HEK293 (cell line): ENCODE data around the gene SAMHD1.

Experiments
- CTCF ChIA-PET: fragments of 350-600 bp; formaldehyde crosslinking; extraction: SDS; loops from one replicate; lab custom pipeline; 2021; ENCODE audit warnings: antibody characterized with exemption; lab: Yijun Ruan, JAX
- POLR2A ChIA-PET: fragments of 300-600 bp; formaldehyde crosslinking; extraction: SDS; loops from one replicate; lab custom pipeline; 2020; ENCODE audit warnings: antibody characterized with exemption, inconsistent platforms; lab: Yijun Ruan, JAX
- H3K27ac ChIP-seq: fragments of 200-500 bp; sonication (Bioruptor generic); 2 replicates; pipeline ENCODE4 v1.5.1; 2014; ENCODE audit warnings: low read depth, low read length, control low read depth, inconsistent platforms; ENCODE audit errors: extremely low read depth
- H3K36me3 ChIP-seq, 2 experiments: fragments of 200-500 bp in 1 of 2; sonication (Bioruptor generic) in 1 of 2; 1 replicate in 1 of 2; 2 replicates in 1 of 2; pipeline ENCODE4 v1.5.1; 2014 to 2017; ENCODE audit warnings: inconsistent platforms in 2 of 2, low read length in 2 of 2; ENCODE audit not compliant: control insufficient read depth in 2 of 2, insufficient read depth in 1 of 2
- H3K4me1 ChIP-seq: fragments of 200-500 bp; sonication (Bioruptor generic); 2 replicates; pipeline ENCODE4 v1.5.1; 2014; ENCODE audit warnings: mild to moderate bottlenecking, low read length, inconsistent platforms; ENCODE audit not compliant: control insufficient read depth, insufficient read depth
- H3K4me3 ChIP-seq: 2 replicates; pipeline ENCODE4 v1.5.1; 2011; ENCODE audit warnings: low read depth, mild to moderate bottlenecking, control low read depth, low read length, moderate library complexity
- H3K9me3 ChIP-seq: fragments of 200-500 bp; sonication (Bioruptor generic); 2 replicates; pipeline ENCODE4 v1.5.1; 2014; ENCODE audit warnings: low read depth, low read length, inconsistent platforms; ENCODE audit not compliant: control insufficient read depth, insufficient read depth
- AEBP2 ChIP-seq: fragments of 450-650 bp; formaldehyde crosslinking; IDR thresholded peaks from 2 replicates; pipeline ENCODE4 v1.5.1; 2016; ENCODE audit warnings: missing biosample characterization, missing genetic modification characterization, borderline replicate concordance
- BCL11B ChIP-seq: fragments of 450-650 bp; formaldehyde crosslinking; IDR thresholded peaks from 2 replicates; pipeline ENCODE4 v1.5.1; 2016; ENCODE audit warnings: low read depth, missing biosample characterization, missing genetic modification characterization
- CTCF ChIP-seq: fragments of 450-650 bp; formaldehyde crosslinking; IDR thresholded peaks from 2 replicates; pipeline ENCODE4 v1.5.1; 2016; ENCODE audit warnings: missing biosample characterization, missing genetic modification characterization
- GFI1B ChIP-seq: fragments of 450-650 bp; formaldehyde crosslinking; IDR thresholded peaks from 2 replicates; pipeline ENCODE4 v1.5.1; 2016; ENCODE audit warnings: missing biosample characterization, missing genetic modification characterization
- PBX3 ChIP-seq: sonication (generic); formaldehyde crosslinking; IDR thresholded peaks from 2 replicates; pipeline ENCODE4 v1.8.1; 2022; ENCODE audit warnings: mild to moderate bottlenecking, moderate library complexity, missing genetic modification reagents
- PRDM4 ChIP-seq: fragments of 450-650 bp; formaldehyde crosslinking; IDR thresholded peaks from 2 replicates; pipeline ENCODE4 v1.5.1; 2017; ENCODE audit warnings: missing biosample characterization, missing genetic modification characterization
- SCRT1 ChIP-seq: fragments of 450-650 bp; formaldehyde crosslinking; IDR thresholded peaks from 2 replicates; pipeline ENCODE4 v1.5.1; 2016; ENCODE audit warnings: missing biosample characterization, missing genetic modification characterization, borderline replicate concordance
- SETDB1 ChIP-seq: IDR thresholded peaks from one replicate; pipeline ENCODE4 v1.6.1; 2017; ENCODE audit warnings: mild to moderate bottlenecking, low read length, moderate library complexity, mixed read lengths; ENCODE audit not compliant: insufficient read length
- SP7 ChIP-seq: fragments of 450-650 bp; formaldehyde crosslinking; IDR thresholded peaks from 2 replicates; pipeline ENCODE4 v1.5.1; 2016; ENCODE audit warnings: missing biosample characterization, missing genetic modification characterization
- ZBTB20 ChIP-seq: fragments of 450-650 bp; formaldehyde crosslinking; IDR thresholded peaks from 2 replicates; pipeline ENCODE4 v1.5.1; 2016; ENCODE audit warnings: missing biosample characterization, missing genetic modification characterization
- ZNF140 ChIP-seq: fragments of 450-650 bp; formaldehyde crosslinking; IDR thresholded peaks from 2 replicates; pipeline ENCODE4 v1.5.1; 2016; ENCODE audit warnings: missing biosample characterization, missing genetic modification characterization
- ZNF157 ChIP-seq: fragments of 450-650 bp; formaldehyde crosslinking; IDR thresholded peaks from 2 replicates; pipeline ENCODE4 v1.5.1; 2016; ENCODE audit warnings: missing biosample characterization, missing genetic modification characterization
- ZNF169 ChIP-seq: fragments of 450-650 bp; formaldehyde crosslinking; IDR thresholded peaks from 2 replicates; pipeline ENCODE4 v1.5.1; 2016; ENCODE audit warnings: missing biosample characterization, missing genetic modification characterization
- ZNF366 ChIP-seq: fragments of 450-650 bp; formaldehyde crosslinking; conservative IDR thresholded peaks from 2 replicates; pipeline ENCODE4 v1.5.1; 2016; ENCODE audit warnings: missing biosample characterization, missing genetic modification characterization
- ZNF658 ChIP-seq: fragments of 450-650 bp; formaldehyde crosslinking; IDR thresholded peaks from 2 replicates; pipeline ENCODE4; 2016; ENCODE audit warnings: missing biosample characterization, missing genetic modification characterization
- ZNF704 ChIP-seq: fragments of 450-650 bp; formaldehyde crosslinking; IDR thresholded peaks from 2 replicates; pipeline ENCODE4 v1.5.1; 2016; ENCODE audit warnings: missing biosample characterization, missing genetic modification characterization
- ZNF776 ChIP-seq: fragments of 450-650 bp; formaldehyde crosslinking; IDR thresholded peaks from 2 replicates; pipeline ENCODE4 v1.5.0; 2017; ENCODE audit warnings: missing biosample characterization, missing genetic modification characterization, borderline replicate concordance
- TF ChIP-seq, protein P1 (sequence below): fragments of 450-650 bp; formaldehyde crosslinking; IDR thresholded peaks from 2 replicates; pipeline ENCODE4 v1.5.1; 2017; ENCODE audit warnings: missing biosample characterization, missing genetic modification characterization
- TF ChIP-seq, protein P2 (sequence below): fragments of 450-650 bp; formaldehyde crosslinking; IDR thresholded peaks from 2 replicates; pipeline ENCODE4 v1.5.1; 2016; ENCODE audit warnings: missing biosample characterization, missing genetic modification characterization, borderline replicate concordance

Gene SAMHD1

DNA sequence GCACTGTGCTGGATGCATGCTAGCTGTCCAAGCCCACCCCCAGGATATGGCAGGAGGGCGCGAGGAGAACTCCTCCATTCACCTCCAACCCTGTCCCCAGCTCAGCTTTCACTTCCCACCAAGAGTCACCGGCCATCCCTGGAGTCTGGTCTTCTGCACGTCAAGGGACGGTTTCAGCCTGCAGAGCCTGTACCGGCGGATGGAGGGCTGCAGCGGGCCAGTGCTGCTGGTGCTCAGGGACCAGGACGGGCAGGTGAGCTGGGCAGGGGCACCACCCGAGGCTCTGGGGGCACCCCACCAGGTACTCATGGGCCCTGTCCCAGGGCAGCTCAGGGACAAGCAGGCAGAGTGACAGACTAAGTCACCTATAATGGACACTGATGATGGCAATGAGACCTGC, 72.6 kb downstream of the SAMHD1 start:
- Histone ChIP-seq H3K36me3 (no peaks in the 10 kb centered on the region), H3K4me1 (no peaks in the 10 kb centered on the region; the same call in 1 of the 2 replicates), H3K9me3 (no peaks in the 10 kb centered on the region), H3K27ac (no peak overlapping the region), H3K4me3 (no peak overlapping the region)
- CTCF ChIA-PET: interaction anchor here (1.0 kb wide), 1 partner anchor 8 kb away, joined by 3 read pairs; no protein-coding TSS in a partner anchor
- POLR2A ChIA-PET: interaction anchor here (0.6 kb wide), 1 partner anchor 159 kb away, joined by 4 read pairs; no protein-coding TSS in a partner anchor
- no peak for TF ChIP-seq PRDM4 (tag by site-specific recombination)
- TF ChIP-seq GFI1B (tag by site-specific recombination): no peak
- TF ChIP-seq BCL11B: no peak
- TF ChIP-seq ZNF658 (tag by site-specific recombination): no peak
- no peak for TF ChIP-seq SCRT1 (tag by site-specific recombination)

DNA sequence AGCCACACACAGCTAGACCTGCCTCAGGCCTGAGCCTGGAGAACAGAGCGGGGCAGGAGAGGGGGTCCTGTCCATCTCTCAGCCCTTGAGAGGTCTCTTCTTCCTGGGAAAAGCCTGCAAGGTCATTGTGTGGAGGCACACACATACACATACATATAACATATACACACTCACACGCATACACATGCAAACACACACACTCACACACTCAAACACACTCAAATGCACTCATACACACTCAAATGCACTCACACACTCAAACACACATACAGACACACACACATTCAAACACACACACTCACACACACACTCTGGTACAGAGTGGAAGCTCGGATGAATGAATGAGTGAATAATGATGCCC, 75.1 kb downstream of the SAMHD1 start:
- POLR2A ChIA-PET: interaction anchor here (1.0 kb wide), 1 partner anchor 12 kb away, joined by 5 read pairs; no protein-coding TSS in a partner anchor
- Histone ChIP-seq H3K4me1 (no peaks in the 10 kb centered on the region), H3K36me3 (no peaks in the 10 kb centered on the region), H3K27ac (no peak overlapping the region), H3K9me3 (no peaks in the 10 kb centered on the region), H3K4me3 (no peak overlapping the region)
- TF ChIP-seq, protein P1, sequence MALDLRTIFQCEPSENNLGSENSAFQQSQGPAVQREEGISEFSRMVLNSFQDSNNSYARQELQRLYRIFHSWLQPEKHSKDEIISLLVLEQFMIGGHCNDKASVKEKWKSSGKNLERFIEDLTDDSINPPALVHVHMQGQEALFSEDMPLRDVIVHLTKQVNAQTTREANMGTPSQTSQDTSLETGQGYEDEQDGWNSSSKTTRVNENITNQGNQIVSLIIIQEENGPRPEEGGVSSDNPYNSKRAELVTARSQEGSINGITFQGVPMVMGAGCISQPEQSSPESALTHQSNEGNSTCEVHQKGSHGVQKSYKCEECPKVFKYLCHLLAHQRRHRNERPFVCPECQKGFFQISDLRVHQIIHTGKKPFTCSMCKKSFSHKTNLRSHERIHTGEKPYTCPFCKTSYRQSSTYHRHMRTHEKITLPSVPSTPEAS (tag by site-specific recombination): peak; percentile 79
- TF ChIP-seq ZNF658 (tag by site-specific recombination) (no peak), ZNF776 (tag by site-specific recombination) (no peak), ZNF704 (tag by site-specific recombination) (no peak), SP7 (tag by site-specific recombination) (0 out of 2 replicates have a peak, but pooled peaks have one; percentile 12), ZBTB20 (tag by site-specific recombination) (no peak), ZNF140 (tag by site-specific recombination) (no peak), ZNF366 (tag by site-specific recombination) (no peak), PBX3 (CRISPR knock-in tag) (no peak), CTCF (tag by site-specific recombination) (no peak), SETDB1 (no peak), AEBP2 (tag by site-specific recombination) (no peak), ZNF157 (tag by site-specific recombination) (no peak), ZNF169 (tag by site-specific recombination) (no peak)
- TF ChIP-seq, protein P2, sequence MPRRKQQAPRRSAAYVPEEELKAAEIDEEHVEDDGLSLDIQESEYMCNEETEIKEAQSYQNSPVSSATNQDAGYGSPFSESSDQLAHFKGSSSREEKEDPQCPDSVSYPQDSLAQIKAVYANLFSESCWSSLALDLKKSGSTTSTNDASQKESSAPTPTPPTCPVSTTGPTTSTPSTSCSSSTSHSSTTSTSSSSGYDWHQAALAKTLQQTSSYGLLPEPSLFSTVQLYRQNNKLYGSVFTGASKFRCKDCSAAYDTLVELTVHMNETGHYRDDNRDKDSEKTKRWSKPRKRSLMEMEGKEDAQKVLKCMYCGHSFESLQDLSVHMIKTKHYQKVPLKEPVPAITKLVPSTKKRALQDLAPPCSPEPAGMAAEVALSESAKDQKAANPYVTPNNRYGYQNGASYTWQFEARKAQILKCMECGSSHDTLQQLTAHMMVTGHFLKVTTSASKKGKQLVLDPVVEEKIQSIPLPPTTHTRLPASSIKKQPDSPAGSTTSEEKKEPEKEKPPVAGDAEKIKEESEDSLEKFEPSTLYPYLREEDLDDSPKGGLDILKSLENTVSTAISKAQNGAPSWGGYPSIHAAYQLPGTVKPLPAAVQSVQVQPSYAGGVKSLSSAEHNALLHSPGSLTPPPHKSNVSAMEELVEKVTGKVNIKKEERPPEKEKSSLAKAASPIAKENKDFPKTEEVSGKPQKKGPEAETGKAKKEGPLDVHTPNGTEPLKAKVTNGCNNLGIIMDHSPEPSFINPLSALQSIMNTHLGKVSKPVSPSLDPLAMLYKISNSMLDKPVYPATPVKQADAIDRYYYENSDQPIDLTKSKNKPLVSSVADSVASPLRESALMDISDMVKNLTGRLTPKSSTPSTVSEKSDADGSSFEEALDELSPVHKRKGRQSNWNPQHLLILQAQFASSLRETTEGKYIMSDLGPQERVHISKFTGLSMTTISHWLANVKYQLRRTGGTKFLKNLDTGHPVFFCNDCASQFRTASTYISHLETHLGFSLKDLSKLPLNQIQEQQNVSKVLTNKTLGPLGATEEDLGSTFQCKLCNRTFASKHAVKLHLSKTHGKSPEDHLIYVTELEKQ: no peak
- TF ChIP-seq, all 188 proteins: peak for 2
- CTCF ChIA-PET: interaction anchor here (0.5 to 0.6 kb wide), 2 partner anchors 13 to 68 kb away, joined by 3 read pairs; a partner anchor contains a TSS
